ENCODE results near the gene DUSP7. TPM values are rescaled to one million over a fixed set of nuclear protein-coding genes. Genes with fewer than 3 reads are reported as not detected.

The DUSP7 gene
- total RNA-seq, 1 experiment from 2014 or later = 9.7 TPM

DNA sequence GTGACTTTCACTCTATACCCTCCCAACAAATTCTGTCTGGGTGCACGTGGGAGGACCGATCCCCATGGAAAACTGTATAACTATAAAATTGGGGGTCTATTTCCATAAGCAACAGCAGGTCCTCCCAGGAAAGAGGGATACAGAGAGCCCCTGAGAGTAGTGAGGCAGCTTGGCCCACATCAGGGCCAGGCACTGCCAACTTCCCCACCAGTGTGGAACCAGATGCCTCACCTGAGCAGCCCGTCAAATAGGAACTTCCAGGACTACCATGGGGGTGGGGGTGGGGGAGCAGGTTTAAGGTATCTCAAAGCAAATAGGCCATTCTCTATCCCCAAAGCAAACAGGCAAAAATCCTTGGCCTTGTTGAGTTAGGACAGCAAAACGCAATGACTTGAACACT is 33.3 kb upstream of the DUSP7 start:
- Histone ChIP-seq H3K27me3 (no peaks in the 10 kb centered on the region), H3K9me3 (no peaks in the 10 kb centered on the region), H3K36me3 (no peaks in the 10 kb centered on the region), H3K4me3 (no peak overlapping the region)
- DNase-seq = no peak

DNA sequence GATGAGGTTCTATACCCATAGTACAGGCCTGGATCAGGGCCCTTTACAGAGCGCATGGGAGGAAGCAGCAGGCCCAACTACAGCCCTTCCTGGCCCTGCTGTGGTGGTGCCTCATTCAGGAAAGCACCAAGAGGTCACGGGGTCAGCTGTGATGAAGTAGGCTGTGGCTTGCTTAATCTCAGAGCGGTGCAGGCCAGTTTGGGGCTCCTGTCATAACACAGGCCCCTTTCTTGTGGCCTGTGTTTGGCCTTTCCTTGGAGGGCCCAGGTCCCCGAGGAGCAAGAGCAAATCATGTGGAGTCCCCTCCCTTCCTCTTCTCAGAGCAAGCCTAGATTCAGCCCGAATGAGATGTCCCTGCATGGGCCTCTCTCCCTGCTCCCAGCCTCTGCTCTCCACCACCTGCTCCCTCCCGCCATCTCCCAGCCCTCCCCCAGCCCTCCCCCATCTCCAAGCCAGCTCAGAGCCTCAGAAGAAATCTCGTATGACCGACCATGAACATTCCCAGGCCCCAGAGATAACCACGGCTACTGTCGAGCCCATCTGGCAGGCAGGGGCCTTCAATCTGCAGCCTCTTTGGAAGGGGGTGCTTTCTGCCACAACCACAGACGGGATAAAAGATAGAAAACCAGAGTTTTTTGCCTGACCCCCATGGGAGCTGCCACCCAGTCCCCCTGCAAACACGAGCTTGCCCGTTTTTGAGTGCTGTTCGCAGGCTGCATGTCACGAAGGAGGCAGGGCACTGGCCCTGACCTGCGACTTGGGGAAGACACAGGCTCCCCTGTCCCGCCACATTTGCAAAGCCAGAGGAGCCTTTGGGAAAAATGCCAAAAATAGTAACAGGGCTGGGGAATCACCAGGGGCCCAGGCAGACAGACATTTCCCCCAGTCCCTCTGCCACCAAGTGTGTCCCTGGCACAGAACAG is 32.3 kb upstream of the DUSP7 start:
- Histone ChIP-seq H3K36me3 (no peaks in the 10 kb centered on the region), H3K9me3 (no peaks in the 10 kb centered on the region), H3K27me3 (no peaks in the 10 kb centered on the region), H3K4me3 (no peak overlapping the region)
- DNase-seq = no peak

DNA sequence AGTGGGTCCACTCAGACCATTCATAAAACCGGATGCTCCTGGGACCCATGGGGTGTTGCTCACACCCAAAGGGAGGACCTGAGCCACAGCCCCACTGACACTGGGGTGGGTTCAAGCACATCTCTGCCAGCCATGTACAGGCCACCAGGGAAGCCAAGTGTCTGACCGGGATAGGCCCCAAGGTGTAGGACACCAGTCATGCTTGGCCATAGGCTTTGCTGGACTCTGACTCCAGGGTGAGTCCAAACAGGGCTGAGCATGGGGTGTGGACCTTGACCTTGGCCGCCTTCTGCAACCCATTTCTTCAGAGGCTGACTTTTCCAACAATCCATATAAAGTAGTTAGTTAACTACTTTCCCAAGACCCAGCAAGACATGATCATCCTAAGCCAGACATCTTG is 31.4 kb upstream of the DUSP7 start:
- no peak for DNase-seq

DNA sequence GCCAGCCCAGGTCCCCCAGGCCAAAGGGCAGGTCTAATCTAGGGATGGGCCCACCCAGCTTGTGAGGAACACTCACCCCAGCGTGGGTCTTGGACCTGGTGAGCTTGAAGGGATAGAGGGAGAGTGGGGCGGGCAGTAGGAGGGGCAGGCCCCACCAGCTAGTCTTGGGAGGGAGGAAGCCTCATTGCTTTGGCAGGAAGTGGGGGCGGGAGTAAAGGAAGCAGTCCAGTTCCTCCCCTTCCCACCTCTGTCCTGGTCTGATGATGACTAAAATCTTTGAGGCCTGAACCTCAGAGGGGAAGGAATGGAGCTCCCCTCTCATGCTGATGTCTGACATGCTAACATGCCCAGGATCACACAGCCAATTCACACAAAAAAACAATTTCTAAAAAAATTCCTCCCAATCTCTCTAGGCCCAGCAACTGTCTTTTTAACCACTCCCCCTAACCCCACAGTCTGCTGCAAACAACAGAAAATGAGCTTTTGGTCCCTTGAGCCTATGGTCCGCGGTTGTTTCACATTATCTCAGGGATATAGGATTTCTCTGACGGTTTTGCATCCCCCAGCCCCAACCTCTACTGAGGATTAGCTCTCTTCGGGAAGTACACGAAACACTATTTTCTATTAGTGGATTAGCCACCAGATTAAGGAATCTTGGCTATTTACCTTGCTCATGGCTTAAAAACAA is 30.7 kb upstream of the DUSP7 start:
- Histone ChIP-seq H3K36me3 (no peaks in the 10 kb centered on the region), H3K9me3 (no peaks in the 10 kb centered on the region), H3K27me3 (no peaks in the 10 kb centered on the region), H3K4me3 (no peak overlapping the region)
- DNase-seq = no peak

More for the DNA sequence above, 31.4 kb upstream of the DUSP7 start:
- H3K36me3 ChIP-seq = no peaks in the 10 kb centered on the region
- H3K27me3 ChIP-seq = no peaks in the 10 kb centered on the region
- H3K9me3 ChIP-seq = no peaks in the 10 kb centered on the region
- H3K4me3 ChIP-seq = no peak overlapping the region

DNA sequence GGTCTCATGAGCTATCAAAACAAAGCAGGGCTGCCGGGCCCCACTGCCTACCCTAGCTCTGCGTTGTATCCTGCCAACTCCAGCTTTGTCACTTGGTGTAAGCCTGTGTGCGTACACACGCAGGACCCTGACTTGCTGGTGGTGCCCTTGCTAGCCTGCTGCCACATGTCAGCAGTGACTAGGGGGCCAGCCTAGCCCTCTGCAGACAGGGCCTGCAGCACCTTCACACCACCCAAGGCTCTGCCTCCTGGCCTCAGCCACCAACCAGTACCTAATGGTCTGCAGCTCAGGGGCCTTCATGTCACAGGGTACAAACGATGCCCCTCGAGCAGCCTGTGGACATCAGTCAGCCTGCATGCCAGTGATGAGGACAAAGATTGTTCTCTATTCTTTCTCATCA is 30.1 kb upstream of the DUSP7 start:
- Histone ChIP-seq H3K9me3 (no peaks in the 10 kb centered on the region), H3K36me3 (no peaks in the 10 kb centered on the region), H3K27me3 (no peaks in the 10 kb centered on the region), H3K4me3 (no peak overlapping the region)
- no peak for DNase-seq

DNA sequence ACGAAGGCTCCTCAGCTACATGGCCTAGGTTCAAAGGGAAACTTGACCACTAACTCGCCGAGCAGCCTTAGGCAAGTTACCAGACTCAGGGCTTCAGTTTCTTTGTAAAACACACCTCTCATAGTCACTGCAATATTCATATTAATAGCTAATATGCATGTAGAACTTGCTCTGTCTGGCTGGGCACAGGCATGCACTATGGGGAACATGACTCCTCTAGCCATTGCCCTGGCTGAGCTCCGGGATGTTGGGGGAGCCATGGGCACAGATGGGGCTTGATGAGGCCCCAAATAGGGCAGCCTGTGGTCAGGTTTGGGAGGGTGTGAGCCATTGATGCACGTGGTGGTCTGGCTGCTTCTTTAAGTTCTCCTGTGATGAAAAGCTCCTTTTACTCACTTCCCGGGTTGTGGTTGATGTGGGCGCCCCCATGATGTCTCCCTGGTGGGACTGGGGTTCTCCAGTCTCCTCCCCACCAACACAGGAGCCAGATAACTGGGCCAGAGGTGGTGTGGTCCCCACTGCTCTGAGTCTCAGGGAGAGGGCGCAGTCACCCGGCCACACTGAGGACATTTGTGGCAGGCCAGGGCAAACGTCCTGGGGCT is 29.4 kb upstream of the DUSP7 start:
- Histone ChIP-seq H3K27me3 (no peaks in the 10 kb centered on the region), H3K4me3 (no peak overlapping the region), H3K36me3 (no peaks in the 10 kb centered on the region), H3K9me3 (no peaks in the 10 kb centered on the region)
- no peak for DNase-seq

DNA sequence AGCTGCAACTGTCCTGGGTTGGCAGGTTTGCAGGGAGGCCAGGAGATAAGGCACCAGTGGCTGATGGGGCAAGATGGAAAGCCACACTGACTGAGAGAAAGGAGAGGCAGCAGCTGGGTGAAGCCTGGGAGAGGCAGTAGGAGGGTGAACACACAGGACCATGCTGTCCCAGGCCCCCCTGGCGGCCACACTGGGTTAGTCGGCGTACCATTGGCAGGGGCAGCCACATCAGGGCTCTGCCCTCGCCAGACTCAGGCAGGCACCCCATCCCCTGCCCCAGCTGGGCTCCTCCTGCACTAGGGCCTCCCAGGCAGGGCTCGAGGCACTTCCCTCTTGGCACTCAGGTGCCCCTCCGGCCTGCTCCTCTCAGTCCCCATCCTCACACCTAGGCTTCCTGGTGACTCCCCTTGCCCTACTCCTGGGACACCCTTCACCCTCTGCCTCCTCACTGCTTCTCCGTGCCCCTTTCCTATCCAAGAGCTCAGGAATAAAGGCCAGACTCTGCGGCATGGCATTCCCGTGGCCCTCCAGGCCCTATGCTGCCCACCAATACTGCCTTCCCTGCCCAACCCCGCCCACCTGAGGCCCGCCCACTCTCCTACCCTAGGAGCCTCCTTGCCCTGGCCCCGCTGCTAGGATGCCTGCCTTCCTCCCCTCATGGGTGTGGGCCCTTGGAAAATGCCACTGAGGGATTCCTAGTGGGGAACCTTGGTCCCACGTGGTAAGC is 28.7 kb upstream of the DUSP7 start:
- H3K36me3 ChIP-seq = no peaks in the 10 kb centered on the region
- no peak overlapping the region for H3K4me3 ChIP-seq
- no peaks in the 10 kb centered on the region for H3K27me3 ChIP-seq
- DNase-seq = no peak
- no peaks in the 10 kb centered on the region for H3K9me3 ChIP-seq

DNA sequence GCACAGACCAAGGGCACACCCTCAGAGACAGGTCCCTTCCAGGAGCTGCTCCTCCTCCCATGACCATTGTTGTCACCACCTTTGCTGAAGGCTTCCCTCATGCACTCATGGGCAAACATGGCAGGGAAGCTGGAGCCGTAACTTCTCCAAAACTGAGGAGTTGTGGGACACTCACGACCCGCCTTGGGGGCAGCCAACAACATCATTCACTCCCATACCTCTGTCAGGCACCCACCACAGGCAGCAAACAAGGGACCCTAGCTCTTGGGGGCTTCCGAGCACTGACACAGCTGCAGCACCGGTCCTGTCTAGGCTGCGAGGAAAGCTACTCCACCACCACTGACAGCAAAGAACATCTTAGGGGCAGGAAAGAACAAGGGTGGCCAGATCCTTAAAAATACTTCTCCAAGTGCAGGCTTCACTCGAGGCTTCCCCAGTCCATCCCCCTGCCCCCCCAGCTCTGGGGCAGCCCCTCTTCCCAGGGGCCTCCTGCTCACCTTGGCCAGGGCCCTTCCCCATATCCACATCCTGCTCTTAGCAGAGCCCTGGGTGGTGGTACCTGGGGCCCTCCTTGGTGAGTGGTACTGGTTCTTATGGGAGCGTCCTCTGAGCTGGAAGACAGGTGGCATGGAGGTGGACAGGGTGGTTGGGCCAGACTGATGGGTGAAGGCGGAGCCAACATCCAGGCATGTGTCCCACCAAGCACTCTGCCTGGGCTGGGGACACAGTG is 28.0 kb upstream of the DUSP7 start:
- H3K4me3 ChIP-seq = no peak overlapping the region
- H3K36me3 ChIP-seq = no peaks in the 10 kb centered on the region
- H3K9me3 ChIP-seq = no peaks in the 10 kb centered on the region
- DNase-seq = no peak
- no peaks in the 10 kb centered on the region for H3K27me3 ChIP-seq

DNA sequence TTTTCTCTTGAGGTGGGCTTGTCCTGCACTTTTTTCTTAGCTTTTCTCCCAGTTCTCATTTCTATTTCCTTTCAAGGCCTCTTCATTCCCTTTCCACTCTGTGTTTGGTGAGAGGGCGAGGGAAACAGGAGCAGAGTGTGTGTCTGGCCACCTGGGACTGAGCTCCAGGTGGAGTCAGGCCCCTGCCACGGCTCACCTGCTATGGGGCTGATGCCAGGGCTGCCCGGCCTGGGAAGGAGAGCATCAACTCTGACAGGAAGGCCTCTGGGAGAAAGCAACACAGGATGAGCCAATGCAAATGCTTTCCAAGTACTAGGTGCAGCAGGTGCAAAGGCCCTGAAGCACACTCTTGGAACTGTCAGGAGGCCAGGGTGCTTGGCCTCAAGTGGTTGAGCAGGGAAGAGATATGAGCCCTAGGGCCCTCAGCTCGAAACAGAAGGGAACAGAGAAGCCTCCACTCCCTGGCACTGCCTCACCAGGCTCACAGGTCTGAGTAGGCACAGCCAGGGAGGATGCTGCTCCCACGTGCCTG is 27.3 kb upstream of the DUSP7 start:
- no peaks in the 10 kb centered on the region for H3K36me3 ChIP-seq
- DNase-seq = no peak
- H3K4me3 ChIP-seq = no peak overlapping the region
- no peaks in the 10 kb centered on the region for H3K9me3 ChIP-seq
- H3K27me3 ChIP-seq = no peaks in the 10 kb centered on the region

DNA sequence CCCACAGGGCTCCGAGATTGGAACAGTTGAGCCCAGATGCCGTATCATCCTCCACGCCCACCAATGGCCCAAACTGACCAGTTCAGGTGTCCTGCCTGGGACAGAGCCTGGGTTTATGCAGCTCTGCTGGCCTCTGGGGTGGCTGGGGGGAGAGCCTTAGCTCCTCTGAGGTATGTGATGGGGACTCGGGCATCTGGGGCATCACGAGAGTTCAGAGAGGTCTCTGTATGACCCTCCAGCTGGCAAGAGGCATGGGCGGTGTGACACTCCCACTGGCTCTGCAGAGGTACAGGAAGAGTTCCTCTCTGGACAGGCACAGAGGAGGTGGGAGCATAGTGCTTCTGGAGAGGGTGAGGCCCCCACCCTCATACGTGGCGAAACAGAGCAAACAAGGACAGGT is 26.6 kb upstream of the DUSP7 start:
- no peak for DNase-seq
- no peaks in the 10 kb centered on the region for H3K27me3 ChIP-seq
- H3K9me3 ChIP-seq = no peaks in the 10 kb centered on the region
- H3K36me3 ChIP-seq = no peaks in the 10 kb centered on the region
- H3K4me3 ChIP-seq = no peak overlapping the region

DNA sequence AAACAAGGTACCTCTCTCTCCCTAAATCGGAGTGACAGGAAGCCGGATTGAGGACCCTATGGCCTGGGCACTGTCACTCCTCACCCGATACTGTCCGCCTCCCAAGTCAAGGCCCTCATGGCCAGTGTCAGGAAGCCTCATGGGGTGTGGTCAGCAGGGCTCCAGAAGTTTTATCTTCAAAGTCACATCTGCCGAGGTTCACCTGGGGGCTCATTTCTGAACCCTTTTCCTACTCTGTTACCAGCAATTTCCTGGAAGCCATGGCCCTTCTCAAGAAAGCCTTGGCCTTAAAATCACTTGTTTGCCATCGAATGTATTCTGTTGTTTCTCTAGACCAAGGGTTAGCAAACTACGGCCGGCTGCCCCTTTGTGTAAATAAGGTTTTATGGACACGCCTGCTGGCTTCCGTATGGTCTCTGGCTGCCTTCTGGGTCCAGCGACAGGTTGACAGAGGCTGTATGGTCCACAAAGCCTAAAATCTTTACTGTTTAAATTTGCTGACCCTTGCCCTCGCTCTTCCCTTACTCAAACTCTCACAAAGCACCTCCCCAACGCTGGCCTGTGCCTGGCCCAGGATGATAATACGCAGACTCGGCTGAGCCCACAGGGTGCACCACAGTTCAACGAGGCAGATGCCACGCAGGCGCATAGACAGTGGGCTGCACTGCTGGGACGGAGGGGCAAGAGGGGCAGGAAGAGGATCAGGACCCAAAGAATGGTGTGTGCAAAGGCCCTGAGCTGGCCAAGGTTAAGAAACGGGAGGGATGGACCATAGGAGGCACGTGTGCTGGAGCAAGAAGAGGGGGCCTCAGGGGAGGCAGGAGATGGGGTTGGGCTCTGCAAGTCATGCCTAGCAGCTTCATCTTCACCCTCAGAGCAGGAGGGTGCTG is 24.7 kb upstream of the DUSP7 start:
- DNase-seq = no peak
- no peaks in the 10 kb centered on the region for H3K9me3 ChIP-seq

DNA sequence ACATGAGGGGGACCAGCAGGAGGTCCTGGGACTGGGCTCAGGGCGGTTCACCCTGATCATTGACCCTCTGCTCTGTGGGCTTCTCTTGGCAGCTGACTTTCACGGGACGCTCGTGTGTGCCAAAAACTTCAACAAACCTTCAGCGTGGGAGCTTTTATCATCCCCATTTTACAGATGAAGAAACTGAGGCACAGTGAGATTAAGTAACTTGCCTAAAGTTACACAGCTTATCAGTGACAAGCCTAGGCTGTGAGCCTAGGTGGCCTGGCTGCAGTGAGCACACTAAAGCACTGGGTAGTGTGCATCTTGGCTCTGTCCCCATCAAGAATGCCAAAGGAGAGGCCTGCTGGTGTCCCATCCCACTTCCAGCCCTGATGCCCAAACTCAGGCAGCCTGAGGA is 23.6 kb upstream of the DUSP7 start:
- Histone ChIP-seq H3K4me3 (no peak overlapping the region), H3K36me3 (no peaks in the 10 kb centered on the region), H3K27me3 (no peaks in the 10 kb centered on the region), H3K9me3 (no peaks in the 10 kb centered on the region)
- no peak for DNase-seq

More for the DNA sequence above, 24.7 kb upstream of the DUSP7 start:
- Histone ChIP-seq H3K36me3 (no peaks in the 10 kb centered on the region), H3K27me3 (no peaks in the 10 kb centered on the region), H3K4me3 (no peak overlapping the region)

DNA sequence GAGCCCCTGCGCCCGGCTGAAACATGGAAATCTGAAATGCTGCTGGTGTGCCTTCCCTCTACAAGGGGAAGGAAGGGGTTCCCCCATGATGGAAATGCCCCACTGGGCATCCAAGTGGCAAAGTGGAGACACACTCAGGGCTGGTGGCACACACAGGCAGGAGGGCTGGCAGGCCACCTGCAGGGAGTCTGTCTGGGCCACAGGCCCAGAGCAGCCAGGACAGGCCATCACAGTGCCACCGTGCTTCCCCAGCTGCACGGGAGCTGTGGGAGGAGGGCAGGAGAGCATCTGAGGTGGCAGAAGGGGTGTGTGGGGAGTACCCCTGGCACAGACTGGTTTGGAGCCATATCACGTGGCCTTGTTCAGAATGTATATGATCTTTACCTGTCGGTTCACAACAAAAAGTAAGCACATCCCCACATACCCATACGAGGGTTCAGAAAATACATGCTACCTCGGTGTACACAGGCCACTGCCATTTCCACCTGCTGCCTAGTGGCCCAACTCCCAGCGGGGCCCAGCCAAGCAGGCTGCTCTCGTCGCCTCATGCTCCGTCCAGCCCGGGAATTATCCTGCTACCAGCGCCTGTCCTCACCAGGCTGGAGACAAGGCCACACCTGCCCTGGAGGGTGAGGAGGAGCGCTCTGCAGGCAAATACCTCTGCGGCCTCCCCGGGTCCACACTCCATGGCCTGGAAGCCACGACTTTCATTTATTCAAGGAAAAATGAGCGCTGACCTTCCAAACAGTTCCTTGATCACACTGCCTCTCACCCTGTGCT is 22.6 kb upstream of the DUSP7 start:
- Histone ChIP-seq H3K4me3 (no peak overlapping the region), H3K27me3 (no peaks in the 10 kb centered on the region), H3K9me3 (no peaks in the 10 kb centered on the region), H3K36me3 (no peaks in the 10 kb centered on the region)
- DNase-seq = no peak

DNA sequence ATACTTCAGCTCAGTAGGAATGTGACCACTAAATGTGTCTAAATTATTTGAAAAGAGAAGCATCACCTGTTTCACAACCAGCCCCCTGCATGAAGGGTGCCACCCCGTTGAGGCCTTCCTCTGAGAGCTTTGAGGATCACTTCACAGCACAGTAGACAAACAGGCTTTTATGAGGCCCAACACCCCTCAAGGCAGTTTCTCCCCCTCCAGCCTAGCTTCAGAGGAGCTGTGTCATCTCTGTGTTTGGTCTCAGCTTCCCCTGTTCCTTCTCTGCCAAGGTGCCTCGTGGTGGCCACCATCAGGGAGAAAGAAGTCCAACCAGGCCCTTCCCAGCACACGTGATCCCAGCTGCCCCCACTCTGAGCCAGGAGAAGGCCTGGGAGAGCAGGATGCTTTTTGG is 21.6 kb upstream of the DUSP7 start:
- H3K9me3 ChIP-seq = no peaks in the 10 kb centered on the region
- H3K27me3 ChIP-seq = no peaks in the 10 kb centered on the region
- H3K36me3 ChIP-seq = no peaks in the 10 kb centered on the region
- no peak overlapping the region for H3K4me3 ChIP-seq
- DNase-seq = no peak
